NCI-H345 (cell line): ENCODE data around the gene GDF9.

Experiments
- DNase-seq: peaks from one replicate; lab custom pipeline; 2025; lab: John Stamatoyannopoulos, UW

GDF9 gene

GRCh38 chr5:132838516-132839282 lies 27.6 kb downstream of the GDF9 start:
- no peak for DNase-seq

- no peak for DNase-seq
These were observed 28.4 kb downstream of the GDF9 start for GRCh38 chr5:132837868-132838267.

DNA sequence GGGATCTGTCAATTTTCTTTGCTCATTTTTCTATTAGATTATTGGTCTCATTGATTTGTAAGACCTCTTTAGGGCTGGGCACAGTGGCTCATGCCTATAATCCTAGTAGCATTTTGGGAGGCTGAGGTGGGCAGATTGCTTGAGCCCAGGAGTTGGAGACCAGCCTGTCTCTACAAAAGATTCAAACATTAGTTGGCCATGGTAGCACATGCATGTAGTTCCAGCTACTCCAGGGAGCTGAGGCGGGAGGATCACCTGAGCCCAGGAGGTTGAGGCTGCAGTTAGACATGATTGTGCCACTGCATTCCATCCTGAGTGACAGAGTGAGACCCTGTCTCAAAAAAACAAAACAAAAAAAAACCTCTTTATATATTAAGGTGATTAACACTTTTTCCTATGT lies 29.4 kb downstream of the GDF9 start:
- no peak for DNase-seq

GRCh38 chr5:132834057-132834456 lies 32.2 kb downstream of the GDF9 start:
- no peak for DNase-seq

- DNase-seq, result no peak
These were observed 33.7 kb downstream of the GDF9 start for GRCh38 chr5:132832612-132833011.

DNA sequence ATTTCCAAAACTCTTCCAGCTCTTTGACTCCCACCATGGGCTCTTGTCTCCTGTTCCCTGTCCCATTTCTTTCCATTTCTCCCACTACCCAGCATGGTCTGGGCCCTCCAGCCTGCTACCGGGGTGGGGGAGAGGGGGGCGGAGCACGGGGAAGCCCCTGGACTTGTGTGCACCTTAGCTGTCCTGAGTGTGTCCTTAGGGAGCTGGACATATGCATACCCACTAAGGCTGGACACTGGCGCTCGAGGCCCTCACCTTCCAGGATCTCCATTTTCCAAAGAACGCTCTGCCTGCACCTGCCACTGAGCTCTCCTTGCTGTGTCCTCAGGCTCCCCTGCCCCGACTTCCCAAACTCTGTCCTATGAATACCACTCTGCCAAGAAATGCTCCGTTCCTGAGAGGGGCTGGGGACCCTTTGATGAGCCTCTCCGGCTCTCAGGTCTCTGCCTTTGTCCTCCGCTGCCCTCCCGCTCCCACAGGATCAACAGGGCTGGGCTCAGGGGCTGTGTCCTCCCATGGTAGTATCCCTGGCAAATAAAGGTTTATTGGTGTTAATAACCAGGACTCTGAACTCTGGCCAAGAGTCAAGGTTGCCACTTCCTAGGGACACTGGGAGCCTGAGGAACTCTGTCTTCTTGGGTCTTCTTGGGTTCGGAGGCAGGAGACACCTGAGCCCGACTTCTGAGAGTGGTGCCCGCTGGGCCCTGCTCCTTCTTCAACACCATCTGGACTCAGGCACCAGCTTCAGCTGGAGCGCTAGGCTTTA lies 35.0 kb downstream of the GDF9 start:
- no peak for DNase-seq

DNA sequence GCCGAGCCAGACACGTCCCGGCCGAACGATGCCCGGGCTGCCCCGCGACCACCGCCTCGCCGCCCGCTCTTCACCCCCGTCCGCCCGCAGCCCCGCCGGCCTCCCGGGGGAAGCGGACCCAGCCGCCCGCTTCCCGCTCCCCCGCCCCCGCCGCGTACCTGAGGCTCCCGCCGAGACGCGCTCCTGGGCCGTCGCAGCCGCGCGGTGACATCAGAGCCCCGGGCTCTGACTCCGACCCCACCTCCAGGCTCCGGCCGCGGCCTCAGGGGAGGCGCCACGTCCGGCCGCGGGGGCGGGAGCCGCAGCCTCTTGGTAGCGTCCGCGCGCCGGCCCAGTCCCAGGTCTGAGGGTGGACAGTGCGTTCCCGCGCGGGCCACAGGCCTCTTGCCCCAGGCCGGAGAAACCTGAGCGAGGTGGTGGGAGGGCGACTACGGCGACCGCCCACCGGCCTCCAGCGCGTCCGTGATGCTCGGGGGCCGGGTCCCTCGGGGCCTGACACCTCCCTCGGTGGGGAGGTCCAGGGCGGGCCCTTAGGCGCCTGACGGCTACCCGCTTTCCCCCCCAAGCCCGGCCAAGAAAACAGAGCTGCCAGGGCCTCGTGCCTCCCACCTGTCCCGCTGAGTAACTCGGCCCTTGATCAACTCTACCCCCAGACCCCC lies 35.7 kb downstream of the GDF9 start, which contains the start of gene SHROOM1:
Gene SHROOM1 (minus strand): TSS at position 212 of the 659 bp plus-strand sequence. CDS start 4,507 bp downstream, outside the sequence.
- DNase-seq, result peak; percentile 34

- peak; percentile 67 for DNase-seq
These were observed 36.4 kb downstream of the GDF9 start for GRCh38 chr5:132829742-132830435.

GRCh38 chr5:132828846-132829494 lies 37.3 kb downstream of the GDF9 start:
- DNase-seq, result no peak

DNA sequence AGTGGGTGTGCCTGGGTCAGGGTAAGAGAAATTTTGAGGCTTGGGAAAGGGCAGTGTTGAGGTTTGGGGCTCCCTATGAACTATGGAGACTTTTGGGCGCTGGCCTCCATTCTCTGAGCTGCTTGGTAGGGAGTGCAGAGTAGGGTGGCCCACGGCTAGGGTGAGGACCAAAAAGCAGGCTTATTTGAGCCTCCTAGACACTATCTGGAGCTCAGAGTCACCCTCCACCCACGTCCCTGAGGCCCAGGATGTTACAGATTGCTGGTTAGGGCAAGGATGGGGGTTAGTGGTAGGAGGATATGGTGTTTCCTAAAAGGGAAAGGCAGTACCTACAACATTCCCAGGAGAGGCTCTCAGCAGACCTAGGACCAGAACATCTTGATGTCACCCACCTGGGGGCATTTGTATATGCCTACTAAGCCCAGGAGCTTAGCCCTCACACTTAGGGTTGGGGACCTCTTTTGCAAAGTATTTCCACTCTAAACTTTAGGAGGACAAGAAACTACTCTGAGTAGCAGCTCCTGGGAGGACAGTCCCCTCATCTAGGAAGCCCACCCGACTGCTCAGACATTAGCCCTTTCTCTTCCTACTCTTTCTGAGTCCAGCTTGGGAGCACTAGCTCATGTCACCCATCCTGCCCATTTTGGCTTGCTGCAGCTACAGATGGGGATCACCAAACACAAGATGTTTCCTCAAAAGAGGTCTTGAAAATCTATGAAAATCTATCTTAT lies 38.2 kb downstream of the GDF9 start:
- no peak for DNase-seq

- no peak for DNase-seq
These were observed 39.7 kb downstream of the GDF9 start for GRCh38 chr5:132826424-132827082.

- DNase-seq, result no peak
These were observed 40.4 kb downstream of the GDF9 start for GRCh38 chr5:132825834-132826391.

- no peak for DNase-seq
These were observed 41.0 kb downstream of the GDF9 start for GRCh38 chr5:132825033-132825833.

- no peak for DNase-seq
These were observed 41.8 kb downstream of the GDF9 start for GRCh38 chr5:132824426-132824825.

- DNase-seq, result no peak
These were observed 42.7 kb downstream of the GDF9 start for GRCh38 chr5:132823481-132824050.

DNA sequence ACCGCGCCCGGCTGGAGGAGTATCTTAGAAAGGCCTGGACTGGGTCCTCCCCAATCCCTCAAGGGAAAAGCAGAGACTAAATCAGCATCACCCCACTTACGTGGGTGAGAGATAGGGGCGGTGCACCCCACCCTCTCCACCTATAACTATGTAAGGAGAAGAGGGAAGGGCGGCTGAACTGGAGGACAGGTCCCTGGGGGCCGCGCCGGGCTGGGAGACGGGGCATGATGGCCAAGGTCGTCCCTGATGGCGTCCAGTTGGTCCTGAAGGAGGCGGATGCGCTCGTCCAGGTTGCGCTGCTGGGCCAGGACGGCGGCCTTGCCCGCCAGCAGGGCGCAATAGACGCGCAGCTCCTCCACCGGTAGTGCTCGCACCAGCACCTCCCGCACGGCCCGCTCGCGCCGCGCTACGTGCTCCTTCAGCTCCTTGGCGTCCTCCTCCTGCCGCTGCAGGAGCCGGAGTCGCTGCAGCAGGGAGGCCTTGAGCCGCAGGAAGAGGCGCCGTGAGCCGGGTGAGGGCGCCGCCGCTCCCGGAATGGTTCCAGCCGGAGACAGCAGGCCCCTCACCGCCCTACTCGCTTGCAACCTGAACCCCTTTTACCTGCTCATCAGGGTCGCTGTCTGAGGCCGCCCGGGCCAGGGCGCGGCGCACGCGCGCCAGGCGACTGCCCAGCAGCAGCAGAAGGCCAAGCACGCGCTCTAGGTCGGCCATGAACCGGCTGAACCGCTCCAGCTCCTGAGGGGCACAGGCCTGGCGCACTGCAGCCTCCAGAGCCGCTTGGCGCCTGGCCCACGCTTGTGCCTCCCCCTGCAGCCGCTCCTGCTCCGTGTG lies 43.4 kb downstream of the GDF9 start:
- DNase-seq, result no peak

- DNase-seq, result no peak
These were observed 44.5 kb downstream of the GDF9 start for GRCh38 chr5:132821791-132822190.

DNA sequence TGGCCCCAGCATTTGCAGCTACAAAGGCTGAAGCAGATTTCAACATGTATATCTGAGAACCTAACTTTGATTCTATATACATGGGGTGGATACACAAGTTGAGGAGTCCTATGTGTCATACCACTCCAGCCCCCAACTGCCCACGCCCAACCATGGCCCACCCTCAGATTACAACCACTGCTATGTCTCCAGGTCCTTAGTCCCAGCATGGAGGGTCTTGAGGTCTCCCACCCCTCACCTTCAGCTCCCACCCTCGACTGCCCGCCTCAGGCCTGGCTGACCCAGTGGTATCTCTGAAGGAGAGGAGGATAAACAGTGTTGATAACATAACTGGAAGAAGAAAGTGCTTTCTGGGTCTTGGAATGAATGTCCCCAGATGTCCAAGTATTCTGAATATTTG lies 44.9 kb downstream of the GDF9 start:
- no peak for DNase-seq
